Measurements from ENCODE around the gene DNASE1L2.

- no peak for TF ChIP-seq POLR2A (IDR thresholded peaks at IDR 0.05)
- no peak for TF ChIP-seq CTCF (IDR thresholded peaks at IDR 0.05)
These were observed 24.0 kb downstream of the DNASE1L2 start for GRCh38 chr16:2260250-2260649.

Measured in thyroid gland (tissue), 4 donors.